ENCODE measurements around the gene KLLN. TPM values are rescaled to one million over a fixed set of nuclear protein-coding genes. Genes with fewer than 3 reads are reported as not detected.
"Not testable (repeated sequence)": the region's sequence is repeated elsewhere in the genome, so short reads cannot be mapped to it uniquely, and the experiment has no call there.

KLLN gene
- total RNA-seq, 1 donor from 2014 or later = 0.17 TPM

- no peak for DNase-seq
Observed at GRCh38 chr10:87865241-87865881, 2.0 kb upstream of the KLLN start.

- peak; percentile 35 for DNase-seq
Observed at GRCh38 chr10:87864496-87865059, 1.2 kb upstream of the KLLN start.

GRCh38 chr10:87863951-87864495 is 690 bp upstream of the KLLN start:
- peak; percentile 59 for DNase-seq

GRCh38 chr10:87862679-87863052 is 667 bp downstream of the KLLN start:
- DNase-seq = no peak

GRCh38 chr10:87861953-87862678 is 1.2 kb downstream of the KLLN start:
- peak; percentile 97 for DNase-seq

- DNase-seq = peak; percentile 82
Observed at GRCh38 chr10:87861566-87861952, 1.8 kb downstream of the KLLN start.

- no peak for DNase-seq
Observed at GRCh38 chr10:87860816-87861403, 2.4 kb downstream of the KLLN start.

GRCh38 chr10:87860156-87860795 is 3.1 kb downstream of the KLLN start:
- peak; percentile 79 for DNase-seq

GRCh38 chr10:87855665-87856064 is 7.7 kb downstream of the KLLN start:
- DNase-seq = not testable (repeated sequence)

- DNase-seq = not testable (repeated sequence)
Observed at GRCh38 chr10:87855247-87855646, 8.1 kb downstream of the KLLN start.

- DNase-seq = no peak
Observed at GRCh38 chr10:87852089-87852488, 11.2 kb downstream of the KLLN start.

GRCh38 chr10:87850742-87851205 is 12.6 kb downstream of the KLLN start:
- DNase-seq = peak; percentile 76

- no peak for DNase-seq
Observed at GRCh38 chr10:87849001-87849400, 14.3 kb downstream of the KLLN start.

- DNase-seq = no peak
Observed at GRCh38 chr10:87847550-87847949, 15.8 kb downstream of the KLLN start.

GRCh38 chr10:87846711-87847110 is 16.6 kb downstream of the KLLN start:
- DNase-seq = not testable (repeated sequence)

GRCh38 chr10:87846023-87846422 is 17.3 kb downstream of the KLLN start:
- no peak for DNase-seq

- no peak for DNase-seq
Observed at GRCh38 chr10:87845624-87845998, 17.7 kb downstream of the KLLN start.

- DNase-seq = peak; percentile 58
Observed at GRCh38 chr10:87844837-87845623, 18.3 kb downstream of the KLLN start.

- no peak for DNase-seq
Observed at GRCh38 chr10:87843714-87844113, 19.6 kb downstream of the KLLN start.

- peak; percentile 72 for DNase-seq
Observed at GRCh38 chr10:87842776-87843497, 20.4 kb downstream of the KLLN start.

- no peak for DNase-seq
Observed at GRCh38 chr10:87842220-87842641, 21.1 kb downstream of the KLLN start.
